Measurements from ENCODE around the gene MCEMP1.

The MCEMP1 gene

DNA sequence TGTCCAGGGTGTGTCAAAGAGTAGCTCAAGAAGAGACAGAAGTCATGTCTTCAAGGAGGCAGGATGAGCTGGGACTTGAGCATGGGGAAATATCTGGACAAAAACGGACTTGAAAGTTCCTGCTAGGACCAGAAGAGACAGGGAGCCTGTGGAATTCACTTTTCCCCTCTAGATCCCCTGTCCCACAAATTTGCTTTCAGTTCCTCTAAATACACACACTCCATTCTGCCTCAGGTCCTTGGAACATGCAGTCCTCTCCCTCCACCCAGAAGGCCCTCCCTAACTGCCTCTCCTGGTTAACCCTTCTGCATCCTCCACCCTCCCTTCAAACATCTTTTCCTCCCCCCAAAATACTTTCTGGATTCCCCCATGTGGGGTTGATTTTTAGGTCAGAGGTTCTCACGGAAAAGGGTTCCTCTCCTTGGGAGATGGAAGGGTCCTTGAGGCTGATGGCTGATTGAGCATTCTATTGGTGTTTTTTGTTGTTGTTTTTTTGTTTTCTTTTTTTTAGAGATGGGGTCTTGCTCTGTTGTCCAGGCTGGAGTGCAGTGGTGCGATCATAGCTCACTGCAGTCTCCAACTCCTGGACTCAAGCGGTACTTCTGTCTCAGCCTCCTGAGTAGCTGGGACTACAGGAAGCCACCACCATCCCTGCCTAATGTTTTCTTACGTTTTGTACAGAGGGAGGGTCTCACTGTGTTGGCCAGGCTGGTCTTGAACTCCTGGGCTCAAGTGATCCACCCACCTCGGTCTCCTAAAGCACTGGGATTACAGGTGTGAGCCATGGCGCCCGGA lies 14.9 kb upstream of the MCEMP1 start:
- FAIRE-seq: no peak
- no peak for TF ChIP-seq POLR2A (IDR thresholded peaks at IDR 0.05; ENCODE audit: low read depth, low read length)
- DNase-seq (ENCODE audit: insufficient read length): no peak

DNA sequence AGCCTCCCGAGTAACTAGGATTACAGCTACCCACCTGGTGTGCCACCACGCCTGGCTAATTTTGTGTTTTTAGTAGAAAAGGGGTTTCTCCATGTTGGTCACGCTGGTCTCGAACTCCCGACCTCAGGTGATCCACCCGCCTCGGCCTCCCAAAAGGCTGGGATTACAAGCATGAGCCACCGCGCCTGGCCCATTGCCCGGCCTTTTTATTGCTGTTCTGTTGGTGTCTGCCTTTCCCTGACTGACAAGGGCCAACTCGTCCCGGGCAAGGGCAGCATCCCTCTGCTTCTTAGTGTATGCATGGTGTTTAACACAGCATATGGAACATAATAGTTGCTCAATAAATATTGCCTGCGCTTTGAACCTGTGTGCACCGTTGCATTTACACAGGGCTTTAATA lies 14.2 kb upstream of the MCEMP1 start:
- no peak for TF ChIP-seq TAF1 (IDR thresholded peaks at IDR 0.05; ENCODE audit: borderline replicate concordance, low read depth, low read length)
- no peak for TF ChIP-seq POLR2A (IDR thresholded peaks at IDR 0.05; ENCODE audit: low read depth, low read length)
- TF ChIP-seq POLR2AphosphoS5 (IDR thresholded peaks at IDR 0.05; ENCODE audit: low read depth, low read length): no peak
- DNase-seq (ENCODE audit: insufficient read length): no peak
- no peak for FAIRE-seq

DNA sequence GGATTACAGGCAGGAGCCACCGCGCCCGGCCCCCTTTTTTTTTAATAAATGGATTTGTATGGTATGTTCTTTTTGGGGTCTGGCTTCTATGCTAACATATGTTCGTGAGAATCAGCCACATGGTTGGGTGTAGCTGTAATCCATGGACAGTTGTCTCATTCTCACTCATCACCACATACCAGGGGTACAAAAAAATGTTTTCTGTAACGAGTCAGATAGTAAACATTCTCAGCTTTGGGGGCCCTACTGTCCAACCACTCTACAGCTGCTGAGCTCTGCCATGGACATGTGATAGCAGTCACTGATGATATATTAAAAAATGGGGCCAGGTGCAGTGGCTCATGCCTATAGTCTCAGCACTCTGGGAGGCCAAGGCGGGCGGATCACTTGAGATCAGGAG lies 13.2 kb upstream of the MCEMP1 start:
- FAIRE-seq (no peak), DNase-seq (ENCODE audit: insufficient read length) (no peak)
- no peak for TF ChIP-seq POLR2A (IDR thresholded peaks at IDR 0.05; ENCODE audit: low read depth, low read length)
- TF ChIP-seq POLR2AphosphoS5 (IDR thresholded peaks at IDR 0.05; ENCODE audit: low read depth, low read length): no peak
- no peak for TF ChIP-seq TAF1 (IDR thresholded peaks at IDR 0.05; ENCODE audit: borderline replicate concordance, low read depth, low read length)

DNA sequence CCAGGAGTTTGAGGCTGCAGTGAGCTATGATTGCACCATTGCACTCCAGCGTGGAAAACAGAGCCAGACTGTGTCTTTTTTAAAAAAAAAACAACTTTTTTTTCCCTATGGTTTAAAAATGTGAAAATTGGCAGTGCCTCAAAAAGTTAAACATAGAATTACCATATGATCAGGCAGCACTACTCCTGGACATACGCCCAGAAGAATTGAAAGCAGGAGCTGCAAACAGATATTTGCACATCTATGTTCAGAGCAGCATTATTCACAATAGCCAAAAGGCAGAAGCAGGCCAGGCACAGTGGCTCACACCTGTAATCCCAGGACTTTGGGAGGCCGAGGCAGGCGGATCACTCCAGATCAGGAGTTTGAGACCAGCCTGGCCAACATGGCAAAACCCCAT lies 11.8 kb upstream of the MCEMP1 start:
- DNase-seq (ENCODE audit: insufficient read length) (no peak), FAIRE-seq (no peak)
- TF ChIP-seq POLR2A (IDR thresholded peaks at IDR 0.05; ENCODE audit: low read depth, low read length) (no peak), TAF1 (IDR thresholded peaks at IDR 0.05; ENCODE audit: borderline replicate concordance, low read depth, low read length) (no peak), POLR2AphosphoS5 (IDR thresholded peaks at IDR 0.05; ENCODE audit: low read depth, low read length) (no peak)

DNA sequence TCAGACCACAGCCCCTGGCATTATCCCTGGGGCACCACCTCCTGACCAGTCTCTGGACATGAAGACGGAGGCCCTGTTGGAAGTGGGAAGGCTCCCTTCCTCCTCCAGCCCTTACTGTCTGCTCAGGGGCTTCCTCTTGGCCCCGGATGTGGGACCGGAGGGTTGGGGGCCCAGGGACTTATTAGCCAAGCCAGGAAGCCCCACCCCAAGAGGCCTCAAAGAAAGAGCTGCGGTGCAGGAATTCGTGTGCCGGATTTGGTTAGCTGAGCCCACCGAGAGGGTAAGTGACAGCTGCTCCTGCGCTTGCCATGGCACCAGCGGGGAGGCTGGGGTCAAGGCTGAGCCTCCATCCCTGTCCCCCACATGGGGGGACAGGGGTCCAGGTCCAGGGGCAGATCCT lies 8.0 kb upstream of the MCEMP1 start, which contains the start of gene RETN:
TSS of gene RETN (plus strand) at position 208 of the 400 bp plus-strand sequence. CDS start 278 bp downstream, outside the sequence.
- DNase-seq (ENCODE audit: insufficient read length): no peak
- FAIRE-seq: no peak
- TF ChIP-seq TAF1 (IDR thresholded peaks at IDR 0.05; ENCODE audit: borderline replicate concordance, low read depth, low read length): no peak
- TF ChIP-seq POLR2AphosphoS5 (IDR thresholded peaks at IDR 0.05; ENCODE audit: low read depth, low read length): no peak
- TF ChIP-seq POLR2A (IDR thresholded peaks at IDR 0.05; ENCODE audit: low read depth, low read length): no peak

DNA sequence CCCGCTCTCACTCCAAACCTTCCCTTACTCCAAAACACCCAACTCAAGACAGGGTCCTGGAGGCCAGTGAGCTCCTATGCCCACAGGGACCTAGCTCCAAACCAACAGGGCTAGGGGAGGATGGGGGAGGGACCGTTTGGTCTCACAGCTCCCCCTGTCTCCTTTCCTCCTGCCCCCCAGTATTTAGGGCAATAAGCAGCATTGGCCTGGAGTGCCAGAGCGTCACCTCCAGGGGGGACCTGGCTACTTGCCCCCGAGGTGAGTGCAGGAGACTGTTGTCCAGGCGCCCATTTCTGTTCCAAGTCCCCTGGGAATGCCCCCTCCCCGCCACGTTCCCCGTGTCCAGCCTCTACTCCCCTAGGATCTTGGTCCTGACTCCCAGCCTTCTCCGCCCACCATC lies 7.2 kb upstream of the MCEMP1 start:
- TF ChIP-seq POLR2A (IDR thresholded peaks at IDR 0.05; ENCODE audit: low read depth, low read length): no peak
- no peak for TF ChIP-seq POLR2AphosphoS5 (IDR thresholded peaks at IDR 0.05; ENCODE audit: low read depth, low read length)
- TF ChIP-seq TAF1 (IDR thresholded peaks at IDR 0.05; ENCODE audit: borderline replicate concordance, low read depth, low read length): no peak
- no peak for FAIRE-seq
- no peak for DNase-seq (ENCODE audit: insufficient read length)

DNA sequence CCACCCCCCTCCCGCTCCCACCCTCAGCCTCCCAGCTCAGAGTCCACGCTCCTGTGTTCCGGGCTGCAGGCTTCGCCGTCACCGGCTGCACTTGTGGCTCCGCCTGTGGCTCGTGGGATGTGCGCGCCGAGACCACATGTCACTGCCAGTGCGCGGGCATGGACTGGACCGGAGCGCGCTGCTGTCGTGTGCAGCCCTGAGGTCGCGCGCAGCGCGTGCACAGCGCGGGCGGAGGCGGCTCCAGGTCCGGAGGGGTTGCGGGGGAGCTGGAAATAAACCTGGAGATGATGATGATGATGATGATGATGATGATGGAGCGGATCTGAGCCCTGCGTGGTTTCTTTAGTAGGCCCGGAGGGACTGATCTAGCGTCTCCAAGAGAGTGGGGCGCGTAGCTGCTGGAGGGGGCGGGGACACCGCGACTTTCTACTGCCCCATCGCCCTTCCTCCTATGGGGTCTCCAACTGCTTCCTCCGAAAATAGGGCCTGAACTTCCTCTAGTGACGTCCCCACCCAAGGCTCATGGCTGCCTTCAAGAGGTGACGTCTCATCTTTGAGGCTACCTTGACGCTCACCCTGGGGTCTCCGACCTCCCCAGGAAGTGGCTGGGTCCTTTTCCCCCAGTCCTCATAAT lies 6.6 kb upstream of the MCEMP1 start:
- FAIRE-seq (no peak), DNase-seq (ENCODE audit: insufficient read length) (no peak)
- TF ChIP-seq TAF1 (IDR thresholded peaks at IDR 0.05; ENCODE audit: borderline replicate concordance, low read depth, low read length) (no peak), POLR2A (IDR thresholded peaks at IDR 0.05; ENCODE audit: low read depth, low read length) (no peak), POLR2AphosphoS5 (IDR thresholded peaks at IDR 0.05; ENCODE audit: low read depth, low read length) (no peak)

DNA sequence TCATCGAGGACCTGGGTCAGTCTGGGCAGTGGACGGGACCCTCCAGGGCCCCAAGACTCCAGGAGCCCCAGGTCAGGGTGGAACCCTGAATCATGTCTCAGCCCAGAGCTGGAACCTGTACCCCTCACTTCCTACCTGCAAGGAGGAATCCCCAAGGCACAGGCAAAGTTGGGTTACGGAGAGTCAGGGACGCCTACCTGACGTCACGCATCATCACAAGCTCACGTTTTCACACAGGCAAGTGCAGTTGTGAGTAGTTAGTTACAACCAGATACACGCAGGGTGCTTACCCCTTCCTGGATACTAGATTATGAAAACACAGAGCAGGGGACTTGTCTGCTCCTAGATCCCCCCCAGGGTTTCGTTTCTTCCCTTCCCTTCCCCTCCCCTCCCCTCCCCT lies 6.1 kb upstream of the MCEMP1 start:
- DNase-seq (ENCODE audit: insufficient read length): no peak
- TF ChIP-seq POLR2AphosphoS5 (IDR thresholded peaks at IDR 0.05; ENCODE audit: low read depth, low read length) (no peak), POLR2A (IDR thresholded peaks at IDR 0.05; ENCODE audit: low read depth, low read length) (no peak), TAF1 (IDR thresholded peaks at IDR 0.05; ENCODE audit: borderline replicate concordance, low read depth, low read length) (no peak)
- no peak for FAIRE-seq

DNA sequence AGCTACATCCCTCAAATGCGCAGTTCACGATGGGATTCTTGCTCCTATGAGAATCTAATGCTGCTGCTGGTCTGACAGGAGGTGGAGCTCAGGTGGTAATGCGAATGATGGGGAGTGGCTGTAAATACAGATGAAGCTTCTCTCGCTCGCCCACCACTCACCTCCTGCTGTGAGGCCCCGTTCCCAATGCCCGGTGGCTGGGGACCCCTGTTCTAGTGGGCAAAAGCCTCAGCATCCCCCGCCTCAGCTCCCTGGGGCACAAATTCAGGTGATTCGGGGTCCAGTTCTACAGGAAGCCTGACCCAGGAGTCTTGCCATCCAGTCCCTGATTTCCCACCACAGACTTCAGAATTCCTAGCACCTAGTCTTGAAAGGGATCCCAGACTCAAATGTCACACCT lies 4.4 kb upstream of the MCEMP1 start:
- TF ChIP-seq POLR2AphosphoS5 (IDR thresholded peaks at IDR 0.05; ENCODE audit: low read depth, low read length): no peak
- no peak for TF ChIP-seq POLR2A (IDR thresholded peaks at IDR 0.05; ENCODE audit: low read depth, low read length)
- TF ChIP-seq TAF1 (IDR thresholded peaks at IDR 0.05; ENCODE audit: borderline replicate concordance, low read depth, low read length): no peak
- DNase-seq (ENCODE audit: insufficient read length) (no peak), FAIRE-seq (no peak)

DNA sequence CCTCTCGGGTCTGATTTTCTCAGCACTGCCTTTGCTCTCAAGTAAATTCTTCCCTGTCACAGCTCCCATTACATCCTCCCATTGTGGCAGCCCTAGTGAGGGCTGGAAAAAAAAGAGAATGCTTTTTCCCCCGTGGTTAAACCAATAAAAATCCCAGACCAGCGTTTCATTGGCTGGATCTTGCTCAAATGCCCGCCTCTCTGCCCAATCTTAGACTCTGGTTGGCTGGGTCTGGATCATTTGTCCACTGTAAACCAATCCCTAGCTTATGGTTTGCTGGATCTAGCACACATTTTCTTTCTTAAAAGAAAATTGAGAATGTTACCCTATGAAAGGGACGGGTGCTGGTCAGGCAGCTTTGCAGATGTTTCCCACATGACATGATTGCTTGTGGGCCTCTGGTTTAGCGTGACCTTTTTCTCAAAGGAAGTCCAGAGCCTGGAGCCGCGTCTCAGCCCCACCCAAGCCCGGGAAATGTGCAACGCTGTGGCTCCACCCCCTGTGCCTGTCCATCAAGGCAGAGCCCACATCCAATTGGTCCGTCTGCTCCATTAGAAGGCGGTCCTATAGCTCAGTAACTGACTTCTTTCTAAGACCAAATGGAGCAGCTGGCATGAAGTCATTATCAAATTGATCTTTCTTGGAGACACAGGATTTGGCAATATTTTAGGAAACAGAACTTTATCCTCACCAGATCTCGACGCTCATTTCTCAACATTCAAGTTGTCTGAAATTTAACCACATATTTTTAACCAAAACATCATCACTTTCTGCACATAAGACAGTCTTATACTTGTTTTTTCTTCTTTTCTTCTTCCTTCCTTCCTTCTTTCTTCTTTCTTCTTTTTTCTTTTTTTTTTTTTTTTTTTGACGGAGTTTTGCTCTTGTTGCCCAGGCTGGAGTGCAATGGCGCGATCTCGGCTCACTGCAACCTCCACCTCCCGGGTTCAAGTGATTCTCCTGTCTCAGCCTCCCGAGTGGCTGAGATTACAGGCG lies 2.6 kb upstream of the MCEMP1 start:
- no peak for TF ChIP-seq POLR2A (IDR thresholded peaks at IDR 0.05; ENCODE audit: low read depth, low read length)
- TF ChIP-seq POLR2AphosphoS5 (IDR thresholded peaks at IDR 0.05; ENCODE audit: low read depth, low read length): no peak
- no peak for TF ChIP-seq TAF1 (IDR thresholded peaks at IDR 0.05; ENCODE audit: borderline replicate concordance, low read depth, low read length)
- FAIRE-seq: no peak
- DNase-seq (ENCODE audit: insufficient read length): no peak

DNA sequence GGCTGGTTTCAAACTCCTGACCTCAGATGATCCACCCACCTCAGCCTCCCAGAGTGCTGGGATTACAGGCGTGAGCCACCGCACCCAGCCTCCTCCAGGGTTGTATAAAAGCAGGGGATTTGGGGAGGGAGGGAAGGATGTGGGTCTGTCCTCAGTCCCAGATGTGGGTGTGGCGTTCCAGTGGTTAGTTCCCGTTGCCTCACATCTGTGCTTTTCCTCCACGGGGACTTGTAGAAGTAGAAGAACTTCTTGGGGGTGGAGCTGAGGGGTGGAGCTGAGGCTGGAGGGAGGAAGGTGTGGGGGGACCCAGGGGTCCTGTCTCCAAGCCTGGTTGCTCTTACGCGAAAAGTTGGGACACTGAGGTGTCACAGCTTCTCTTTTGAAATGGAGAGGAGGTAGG lies 514 bp upstream of the MCEMP1 start:
- no peak for DNase-seq (ENCODE audit: insufficient read length)
- FAIRE-seq: peak; percentile 17
- TF ChIP-seq POLR2AphosphoS5 (IDR thresholded peaks at IDR 0.05; ENCODE audit: low read depth, low read length) (no peak), TAF1 (IDR thresholded peaks at IDR 0.05; ENCODE audit: borderline replicate concordance, low read depth, low read length) (no peak), POLR2A (IDR thresholded peaks at IDR 0.05; ENCODE audit: low read depth, low read length) (no peak)
